Epithelial cell of umbilical artery (primary cell): ENCODE data around the gene CFAP73. TPM values are rescaled to one million over a fixed set of nuclear protein-coding genes. Genes with fewer than 3 reads are reported as not detected.

Experiments used
- total RNA-seq: library from RNA; depleted of rRNA; stranded (reverse); fragments of >200 nt; gene quantifications from 2 replicates; pipeline ENCODE4 v1.2.3, GENCODE V29; 2014

CFAP73 gene
- total RNA-seq: not detected in 2 replicates

GRCh38 chr12:113149361-113150150, at the start of gene CFAP73:
CFAP73 (plus strand) TSS chr12:113149724; CDS start chr12:113149858, 134 bp downstream.

GRCh38 chr12:113135178-113136127, 14.1 kb upstream of the CFAP73 start, which contains the start of gene RASAL1:
RASAL1 (minus strand) TSS chr12:113135761; CDS start chr12:113135462, 299 bp downstream.

GRCh38 chr12:113185180-113186032, 35.9 kb downstream of the CFAP73 start, which contains the start of the genes DDX54 and RITA1:
DDX54 (minus strand) TSS chr12:113185478; CDS start chr12:113185451, 27 bp downstream.
RITA1 (plus strand) TSS chr12:113185721; CDS start chr12:113186747, 1,026 bp downstream.

Other genes starting within 250 kb of the CFAP73 start
- gene OAS1, start 242.8 kb upstream of the CFAP73 start, total RNA-seq: 15.3 and 164 TPM in 2 replicates
- gene OAS3, start 211.2 kb upstream of the CFAP73 start, total RNA-seq: 8.1 and 118 TPM in 2 replicates
- 6.8 and 146 TPM in 2 replicates for gene OAS2, start 171.2 kb upstream of the CFAP73 start, total RNA-seq
- gene DTX1, start 93.0 kb upstream of the CFAP73 start, total RNA-seq: 0.32 TPM in 1 of 2 replicates, not detected in the other
- gene RASAL1, start 14.0 kb upstream of the CFAP73 start, total RNA-seq: not detected in 2 replicates
- gene DDX54, start 35.8 kb downstream of the CFAP73 start, total RNA-seq: 30.5 and 32.2 TPM in 2 replicates
- 20.1 and 21.1 TPM in 2 replicates for gene RITA1, start 36.0 kb downstream of the CFAP73 start, total RNA-seq
- 3.2 and 6.2 TPM in 2 replicates for gene TPCN1, start 71.7 kb downstream of the CFAP73 start, total RNA-seq
- 9.7 and 23.7 TPM in 2 replicates for gene SLC8B1, start 185.4 kb downstream of the CFAP73 start, total RNA-seq
- gene PLBD2, start 208.9 kb downstream of the CFAP73 start, total RNA-seq: 15.3 and 17.2 TPM in 2 replicates